GM23248 (cell line): ENCODE measurements around the gene MED25.

ENCODE experiments used
- EZH2 ChIP-seq: fragments of 200-600 bp; sonication (generic); IDR thresholded peaks from 2 replicates; pipeline ENCODE4 v1.6.1; 2018; ENCODE audit warnings: antibody characterized with exemption, mild to moderate bottlenecking; ENCODE audit not compliant: insufficient read depth, poor library complexity, severe bottlenecking
- EZH2phosphoT487 ChIP-seq: fragments of 200-600 bp; sonication (generic); IDR thresholded peaks from 2 replicates; pipeline ENCODE4 v1.6.1; 2018; ENCODE audit warnings: antibody characterized with exemption, moderate library complexity, mild to moderate bottlenecking, low read depth; ENCODE audit not compliant: insufficient read depth

GRCh38 chr19:49869009-49869483 lies 51.0 kb downstream of the MED25 start:
- TF ChIP-seq EZH2phosphoT487: no peak
- no peak for TF ChIP-seq EZH2
